H1 (cell line): ENCODE results near the gene UNC119. TPM values are rescaled to one million over a fixed set of nuclear protein-coding genes. Genes with fewer than 3 reads are reported as not detected.
A peak's percentile ranks its signal among the peaks of the same experiment; 100 is the strongest.

Experiments
- CTCF ChIA-PET: fragments of 300-600 bp; sonication (Branson Sonifier 250); formaldehyde crosslinking; loops from one replicate; lab custom pipeline; 2021; ENCODE audit not compliant: partially characterized antibody; lab: Charles Lee
- POLR2A ChIA-PET: fragments of 300-600 bp; sonication (Branson Sonifier 250); formaldehyde crosslinking; loops from one replicate; lab custom pipeline; 2021; ENCODE audit warnings: inconsistent platforms; ENCODE audit not compliant: partially characterized antibody; lab: Charles Lee
- DNase-seq, 2 experiments: peaks; one replicate each; pipeline versions ENCODE4 v3.0.0 to v3.0.0-alpha.2; 2010 to 2022; ENCODE audit warnings: low spot score in 2 of 2, low read depth in 1 of 2, mixed read lengths in 1 of 2
- FAIRE-seq: peaks from 2 replicates; lab custom pipeline; 2011; peaks lifted over from hg19 to GRCh38; lab: Jason Lieb, UNC
- H2AFZ ChIP-seq: 2 replicates; pipeline ENCODE4 v1.8.1; 2012; ENCODE audit warnings: low read length, inconsistent platforms
- H2AK5ac ChIP-seq: 2 replicates; pipeline ENCODE4 v1.6.1; 2013; ENCODE audit warnings: low read depth, low read length
- H2BK120ac ChIP-seq: replicated peaks from 2 replicates; pipeline ENCODE3; 2013; ENCODE audit warnings: low read depth, low read length, inconsistent platforms
- H2BK12ac ChIP-seq: 2 replicates; pipeline ENCODE4 v1.6.1; 2013; ENCODE audit warnings: low read depth, low read length
- H2BK15ac ChIP-seq: 2 replicates; pipeline ENCODE4 v1.6.1; 2013; ENCODE audit warnings: low read length
- H2BK20ac ChIP-seq: 2 replicates; pipeline ENCODE4 v1.6.1; 2013; ENCODE audit warnings: low read length
- H2BK5ac ChIP-seq: 2 replicates; pipeline ENCODE4 v1.6.1; 2013; ENCODE audit warnings: low read depth, low read length
- H3K14ac ChIP-seq: 2 replicates; pipeline ENCODE4 v1.6.1; 2013; ENCODE audit warnings: inconsistent platforms; ENCODE audit not compliant: insufficient read length
- H3K18ac ChIP-seq: 2 replicates; pipeline ENCODE4 v1.6.1; 2013; ENCODE audit warnings: low read length; ENCODE audit errors: extremely low read depth
- H3K23ac ChIP-seq: 2 replicates; pipeline ENCODE4 v1.6.1; 2013; ENCODE audit warnings: inconsistent platforms; ENCODE audit not compliant: insufficient read length
- H3K23me2 ChIP-seq: 2 replicates; pipeline ENCODE4 v1.6.1; 2013; ENCODE audit warnings: low read depth, low read length
- H3K27ac ChIP-seq: 2 replicates; pipeline ENCODE4 v1.6.1; 2011; ENCODE audit warnings: low read depth, low read length, inconsistent platforms
- H3K27me3 ChIP-seq, 4 experiments: replicated peaks in 1 of 4; 1 replicate in 1 of 4; 2 replicates in 3 of 4; pipeline versions ENCODE4 v1.6.1 to v1.8.1; 2011 to 2013; ENCODE audit warnings: low read length in 3 of 4, mild to moderate bottlenecking in 3 of 4, inconsistent platforms in 2 of 4, mixed read lengths in 2 of 4, moderate library complexity in 1 of 4; ENCODE audit not compliant: control insufficient read depth in 3 of 4, insufficient read depth in 3 of 4; ENCODE audit errors: extremely low read depth in 1 of 4
- H3K36me3 ChIP-seq, 4 experiments: 2 replicates each; pipeline versions ENCODE4 v1.6.1 to v1.8.1; 2011 to 2013; ENCODE audit warnings: mild to moderate bottlenecking in 4 of 4, low read length in 3 of 4, moderate library complexity in 2 of 4, control low read depth in 1 of 4, inconsistent platforms in 1 of 4; ENCODE audit not compliant: insufficient read depth in 4 of 4, control insufficient read depth in 2 of 4
- H3K4ac ChIP-seq: replicated peaks from 2 replicates; pipeline ENCODE3; 2013; ENCODE audit warnings: low read length, low read depth, mixed read lengths, inconsistent platforms; ENCODE audit not compliant: insufficient read length
- H3K4me1 ChIP-seq, 4 experiments: replicated peaks in 1 of 4; 1 replicate in 1 of 4; 2 replicates in 3 of 4; pipeline versions ENCODE4 v1.6.1 to v1.8.1; 2011 to 2013; ENCODE audit warnings: low read length in 3 of 4, inconsistent platforms in 2 of 4, mixed read lengths in 1 of 4; ENCODE audit not compliant: insufficient read depth in 4 of 4, control insufficient read depth in 3 of 4
- H3K4me2 ChIP-seq, 2 experiments: 2 replicates each; pipeline versions ENCODE4 v1.6.1 to v1.8.1; 2011 to 2013; ENCODE audit warnings: low read depth in 2 of 2, low read length in 2 of 2, control low read depth in 1 of 2, inconsistent platforms in 1 of 2, mild to moderate bottlenecking in 1 of 2; ENCODE audit not compliant: insufficient read depth in 1 of 2
- H3K4me3 ChIP-seq, 4 experiments: fragments of 200-600, 300-600 bp in 1 of 4; sonication (generic), shearing (Covaris generic), sonication (Bioruptor Twin) in 1 of 4; 2 replicates each; pipeline versions ENCODE4 v1.5.1 to v1.8.1; 2011 to 2016; ENCODE audit warnings: low read length in 4 of 4, low read depth in 3 of 4, control low read depth in 2 of 4, inconsistent platforms in 2 of 4, mild to moderate bottlenecking in 2 of 4, mixed read lengths in 1 of 4, moderate library complexity in 1 of 4; ENCODE audit not compliant: insufficient read depth in 2 of 4; ENCODE audit errors: extremely low read depth in 1 of 4
- H3K56ac ChIP-seq: replicated peaks from 2 replicates; pipeline ENCODE3; 2013; ENCODE audit warnings: low read depth, mild to moderate bottlenecking, mixed read lengths, low read length, inconsistent platforms; ENCODE audit not compliant: insufficient read length
- H3K79me1 ChIP-seq: 2 replicates; pipeline ENCODE4 v1.6.1; 2013; ENCODE audit warnings: low read depth, low read length, control low read depth
- H3K79me2 ChIP-seq, 2 experiments: 2 replicates each; pipeline versions ENCODE4 v1.6.1 to v1.8.1; 2012 to 2013; ENCODE audit warnings: low read length in 2 of 2, mild to moderate bottlenecking in 2 of 2, inconsistent platforms in 1 of 2; ENCODE audit not compliant: insufficient read depth in 2 of 2, control insufficient read depth in 1 of 2
- H3K9ac ChIP-seq, 4 experiments: replicated peaks in 1 of 4; 1 replicate in 1 of 4; 2 replicates in 3 of 4; pipeline versions ENCODE4 v1.6.1 to v1.8.1; 2011 to 2013; ENCODE audit warnings: low read depth in 3 of 4, low read length in 3 of 4, control low read depth in 2 of 4, mild to moderate bottlenecking in 2 of 4, moderate library complexity in 2 of 4, inconsistent platforms in 1 of 4; ENCODE audit errors: extremely low read depth in 1 of 4
- H3K9me3 ChIP-seq, 2 experiments: 2 replicates each; pipeline versions ENCODE4 v1.6.1 to v1.8.1; 2012 to 2013; ENCODE audit warnings: mild to moderate bottlenecking in 2 of 2, moderate library complexity in 2 of 2, control low read depth in 1 of 2, inconsistent platforms in 1 of 2, low read depth in 1 of 2, low read length in 1 of 2, mixed read lengths in 1 of 2; ENCODE audit not compliant: insufficient read depth in 2 of 2
- H4K20me1 ChIP-seq, 2 experiments: replicated peaks in 1 of 2; 2 replicates each; pipeline versions ENCODE3 to v1.8.1; 2011 to 2013; ENCODE audit warnings: inconsistent platforms in 2 of 2, low read length in 2 of 2, mild to moderate bottlenecking in 1 of 2; ENCODE audit not compliant: insufficient read depth in 2 of 2, control insufficient read depth in 1 of 2
- H4K5ac ChIP-seq: 2 replicates; pipeline ENCODE4 v1.6.1; 2013; ENCODE audit warnings: low read length, low read depth, mixed read lengths, inconsistent platforms; ENCODE audit not compliant: insufficient read length
- H4K8ac ChIP-seq: 2 replicates; pipeline ENCODE4 v1.8.0; 2013; ENCODE audit warnings: mild to moderate bottlenecking, moderate library complexity, low read length, inconsistent platforms; ENCODE audit not compliant: insufficient read depth; ENCODE audit errors: extremely low read depth
- H4K91ac ChIP-seq: replicated peaks from 2 replicates; pipeline ENCODE3; 2013; ENCODE audit warnings: low read length, mixed read lengths, inconsistent platforms; ENCODE audit not compliant: insufficient read length
- ATF2 ChIP-seq: IDR thresholded peaks from 2 replicates; pipeline ENCODE4 v1.6.1; 2012; ENCODE audit warnings: low read length, inconsistent platforms
- KDM4A ChIP-seq: IDR thresholded peaks from one replicate; pipeline ENCODE4 v1.7.1; 2012; ENCODE audit warnings: low read depth, mild to moderate bottlenecking, moderate library complexity, low read length, inconsistent platforms; ENCODE audit not compliant: severe bottlenecking
- POLR2AphosphoS5 ChIP-seq: IDR thresholded peaks from 2 replicates; pipeline ENCODE4 v1.6.1; 2011; ENCODE audit warnings: low read depth, low read length
- RAD21 ChIP-seq, 2 experiments: IDR thresholded peaks in 1 of 2; conservative IDR thresholded peaks in 1 of 2; 2 replicates each; pipeline ENCODE4 v1.6.1; 2011; ENCODE audit warnings: low read depth in 2 of 2, low read length in 2 of 2, improper control_type of control experiment in 1 of 2, inconsistent platforms in 1 of 2, mild to moderate bottlenecking in 1 of 2, moderate library complexity in 1 of 2
- whole genome bisulfite sequencing, 2 experiments: shearing (Covaris generic) in 1 of 2; methylation state at CpG; one replicate each; pipeline versions ENCODE4 v1.1.6 to v1.1.7; 2013 to 2015; ENCODE audit warnings: low lambda C conversion rate in 2 of 2, mixed read lengths in 2 of 2, inconsistent platforms in 1 of 2, low coverage in 1 of 2, missing lambda C conversion rate in 1 of 2; ENCODE audit not compliant: insufficient replicate concordance in 2 of 2, insufficient coverage in 1 of 2, insufficient read length in 1 of 2; ENCODE audit errors: extremely low coverage in 1 of 2, missing lambda C conversion rate in 1 of 2; 5-methylcytosine and 5-hydroxymethylcytosine counted together
- polyA plus RNA-seq, 7 experiments: library from polyadenylated mRNA; depleted of rRNA in 3 of 7; stranded (reverse) in 5 of 7; unstranded in 2 of 7; fragments of >200 nt in 5 of 7; fragments of 200-250 nt in 2 of 7; gene quantifications; 1 replicate in 5 of 7; 2 replicates in 1 of 7; 4 replicates in 1 of 7; pipeline versions ENCODE4 v1.2.1 to v1.2.3, GENCODE V29; 2011 to 2013; ENCODE audit warnings: missing spikeins in 2 of 7, mixed read lengths in 2 of 7
- total RNA-seq: library from RNA; stranded (reverse); fragmentation: NEBNext Ultra II Directional; extraction: Animal tissue kit (Norgen Biotek cat#: 25700); gene quantifications from 2 replicates; pipeline ENCODE4 v1.2.1, GENCODE V29; 2021

Gene UNC119
- total and polyA plus RNA-seq, 2 of the 8 experiments (the other 6 are each of a cell fraction or from before 2014, with no cell fraction given): 43.5 to 94.4 TPM

GRCh38 chr17:28532050-28532960, 20.1 kb downstream of the UNC119 start:
- Histone ChIP-seq H3K27ac (no peak overlapping the region), H3K27me3 (no peaks in the 10 kb centered on the region), H3K79me2 (no peaks in the 10 kb centered on the region), H3K23me2 (no peaks in the 10 kb centered on the region), H2BK20ac (no peak overlapping the region), H3K56ac (no peak overlapping the region), H3K4ac (no peak overlapping the region), H2BK120ac (no peak overlapping the region), H2AFZ (no peak overlapping the region), H3K4me3 (no peak overlapping the region), H3K79me1 (no peaks in the 10 kb centered on the region), H4K5ac (no peak overlapping the region), H3K23ac (no peak overlapping the region), H3K36me3 (no peaks in the 10 kb centered on the region), H2BK5ac (no peak overlapping the region), H3K9me3 (no peaks in the 10 kb centered on the region), H4K91ac (no peak overlapping the region), H3K4me2 (no peak overlapping the region), H3K4me1 (peaks cover 0 to 5% (median 0%) of the 10 kb centered on the region in 4 experiments; a peak in 2 of 7 replicates), H4K8ac (peak overlapping the region; percentile 60), H3K18ac (no peak overlapping the region), H2BK15ac (no peak overlapping the region), H2AK5ac (no peak overlapping the region), H4K20me1 (no peaks in the 10 kb centered on the region), H3K9ac (no peak overlapping the region), H3K14ac (no peak overlapping the region), H2BK12ac (no peak overlapping the region)
- FAIRE-seq: no peak
- CTCF ChIA-PET: interaction anchor here (0.5 to 5.9 kb wide), 9 partner anchors 8 to 116 kb away, joined by 3 to 45 read pairs (median 4); no protein-coding TSS in a partner anchor
- 79% methylated on average over 7 of the region's 7 CpGs; no CpG with 5 or more reads in 1 of the 2 experiments for WGBS, 2 experiments
- DNase-seq: no peak
- TF ChIP-seq ATF2 (no peak), POLR2AphosphoS5 (no peak), RAD21 (IDR thresholded peaks at IDR 0.05 in 1 of 2, conservative IDR thresholded peaks at IDR 0.05 in 1 of 2; ENCODE audit: low read depth in 2 of 2, low read length in 2 of 2) (no peak), KDM4A (no peak)
- POLR2A ChIA-PET: interaction anchor here (1.2 to 1.3 kb wide), 2 partner anchors 12 to 22 kb away, joined by 3 read pairs; no protein-coding TSS in a partner anchor
